AG04450 (cell line): ENCODE results near the gene COX17. TPM values are rescaled to one million over a fixed set of nuclear protein-coding genes. Genes with fewer than 3 reads are reported as not detected.

ENCODE experiments used
- CTCF ChIA-PET: fragments of 300-600, 350-600 bp; formaldehyde crosslinking; extraction: SDS; loops from one replicate; lab custom pipeline; 2022; ENCODE audit warnings: antibody characterized with exemption, inconsistent platforms; lab: Charles Lee
- POLR2A ChIA-PET: fragments of 350-600 bp; formaldehyde crosslinking; extraction: SDS; loops from one replicate; lab custom pipeline; 2021; ENCODE audit warnings: antibody characterized with exemption, inconsistent platforms; lab: Yijun Ruan, JAX
- DNase-seq: peaks from one replicate; pipeline ENCODE4 v3.0.0-alpha.2; 2011; ENCODE audit warnings: low read depth, low spot score
- H3K27ac ChIP-seq: one replicate; pipeline ENCODE4 v1.5.1; 2012; ENCODE audit warnings: low read depth, low read length, control low read depth
- H3K27me3 ChIP-seq: one replicate; pipeline ENCODE4 v1.6.0; 2012; ENCODE audit warnings: low read length; ENCODE audit not compliant: control insufficient read depth, insufficient read depth
- H3K4me3 ChIP-seq: 2 replicates; pipeline ENCODE4 v1.5.1; 2011; ENCODE audit warnings: mild to moderate bottlenecking, low read depth, low read length, control low read depth
- H3K9me3 ChIP-seq: 2 replicates; pipeline ENCODE4 v1.5.1; 2012; ENCODE audit warnings: low read length; ENCODE audit not compliant: control insufficient read depth, insufficient read depth
- polyA plus RNA-seq: library from polyadenylated mRNA; depleted of rRNA; stranded (reverse); fragments of >200 nt; gene quantifications from 2 replicates; pipeline ENCODE4 v1.2.3, GENCODE V29; 2011
- TF ChIP-seq, protein P1 (sequence below): IDR thresholded peaks from 2 replicates; pipeline ENCODE4 v1.5.1; 2011; ENCODE audit warnings: low read depth, low read length, control low read depth, inconsistent platforms

COX17 gene
- polyA plus RNA-seq, 1 experiment, result 19.2 TPM

GRCh38 chr3:119653876-119654275 is 23.3 kb downstream of the COX17 start:
- ChIA-PET CTCF (no interaction called here), POLR2A (no interaction called here)
- no peaks in the 10 kb centered on the region for H3K9me3 ChIP-seq
- H3K4me3 ChIP-seq, result no peak overlapping the region
- TF ChIP-seq, protein P1, sequence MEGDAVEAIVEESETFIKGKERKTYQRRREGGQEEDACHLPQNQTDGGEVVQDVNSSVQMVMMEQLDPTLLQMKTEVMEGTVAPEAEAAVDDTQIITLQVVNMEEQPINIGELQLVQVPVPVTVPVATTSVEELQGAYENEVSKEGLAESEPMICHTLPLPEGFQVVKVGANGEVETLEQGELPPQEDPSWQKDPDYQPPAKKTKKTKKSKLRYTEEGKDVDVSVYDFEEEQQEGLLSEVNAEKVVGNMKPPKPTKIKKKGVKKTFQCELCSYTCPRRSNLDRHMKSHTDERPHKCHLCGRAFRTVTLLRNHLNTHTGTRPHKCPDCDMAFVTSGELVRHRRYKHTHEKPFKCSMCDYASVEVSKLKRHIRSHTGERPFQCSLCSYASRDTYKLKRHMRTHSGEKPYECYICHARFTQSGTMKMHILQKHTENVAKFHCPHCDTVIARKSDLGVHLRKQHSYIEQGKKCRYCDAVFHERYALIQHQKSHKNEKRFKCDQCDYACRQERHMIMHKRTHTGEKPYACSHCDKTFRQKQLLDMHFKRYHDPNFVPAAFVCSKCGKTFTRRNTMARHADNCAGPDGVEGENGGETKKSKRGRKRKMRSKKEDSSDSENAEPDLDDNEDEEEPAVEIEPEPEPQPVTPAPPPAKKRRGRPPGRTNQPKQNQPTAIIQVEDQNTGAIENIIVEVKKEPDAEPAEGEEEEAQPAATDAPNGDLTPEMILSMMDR, result no peak
- peaks cover 7% of the 10 kb centered on the region for H3K27me3 ChIP-seq
- DNase-seq, result no peak
- H3K27ac ChIP-seq, result no peak overlapping the region

DNA sequence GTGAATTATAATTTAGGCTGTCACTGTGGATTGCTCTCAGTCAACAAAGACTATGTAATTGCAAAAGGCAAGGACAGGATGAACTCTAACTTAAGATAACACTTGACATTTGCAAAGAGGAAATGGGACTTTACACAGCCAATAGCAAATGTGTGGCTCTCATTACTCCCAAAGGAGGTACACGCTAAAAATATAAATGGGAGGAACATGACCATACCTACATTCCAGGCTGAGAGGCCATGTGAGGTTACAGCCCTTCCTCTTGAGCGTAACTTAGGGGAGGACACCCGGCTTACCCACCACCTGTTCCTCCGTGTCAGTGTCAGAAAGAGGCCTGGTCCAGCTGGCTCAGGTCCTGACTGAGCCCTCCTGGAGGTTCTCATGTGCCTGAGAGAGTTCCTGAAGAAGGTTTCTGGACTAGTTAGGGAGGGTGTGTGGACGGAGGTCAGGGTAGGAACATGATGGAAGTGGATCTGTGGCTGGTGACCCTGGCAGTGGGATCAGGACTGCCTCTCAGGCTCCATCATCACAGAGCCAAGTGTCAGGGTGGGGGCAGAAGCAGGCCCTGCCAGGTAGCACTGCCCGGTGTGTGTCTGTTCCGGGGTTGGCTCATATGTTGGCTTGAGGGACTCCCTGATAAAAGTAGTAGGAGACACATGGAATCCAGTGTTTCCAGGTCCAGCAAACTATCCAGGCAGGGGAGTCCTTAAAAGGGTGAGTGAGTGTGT is 24.7 kb downstream of the COX17 start:
- CTCF ChIA-PET, result no interaction called here

DNA sequence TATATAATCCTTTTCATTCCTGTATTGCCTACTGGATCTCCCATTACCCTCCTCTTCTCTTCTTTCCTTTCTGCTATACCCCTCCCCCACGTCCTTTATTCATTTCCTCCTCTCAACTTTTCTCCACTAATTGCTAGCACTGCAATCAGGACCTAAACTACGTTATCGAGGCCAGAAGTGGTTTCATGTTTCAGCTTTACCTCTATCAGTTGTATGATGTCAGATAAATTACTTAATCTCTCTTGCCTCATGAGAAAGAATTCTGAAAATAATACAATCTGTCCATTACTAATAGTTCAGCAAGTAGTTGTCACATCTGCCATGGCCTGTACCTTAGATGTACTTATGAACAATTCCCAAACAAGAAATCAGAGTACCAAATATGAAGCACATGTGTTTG is 27.4 kb downstream of the COX17 start:
- TF ChIP-seq, protein P1, result no peak
- no peaks in the 10 kb centered on the region for H3K9me3 ChIP-seq
- POLR2A ChIA-PET, result no interaction called here
- CTCF ChIA-PET, result interaction anchor here (0.6 kb wide), 1 partner anchor 142 kb away, joined by 3 read pairs; no protein-coding TSS in a partner anchor
- H3K27ac ChIP-seq, result no peak overlapping the region
- no peaks in the 10 kb centered on the region for H3K27me3 ChIP-seq
- no peak overlapping the region for H3K4me3 ChIP-seq
- no peak for DNase-seq

More for the DNA sequence above, 24.7 kb downstream of the COX17 start:
- Histone ChIP-seq H3K27ac (no peak overlapping the region), H3K27me3 (peaks cover 4% of the 10 kb centered on the region), H3K9me3 (no peaks in the 10 kb centered on the region), H3K4me3 (no peak overlapping the region)
- TF ChIP-seq, protein P1, result no peak
- POLR2A ChIA-PET, result no interaction called here
- DNase-seq, result no peak

DNA sequence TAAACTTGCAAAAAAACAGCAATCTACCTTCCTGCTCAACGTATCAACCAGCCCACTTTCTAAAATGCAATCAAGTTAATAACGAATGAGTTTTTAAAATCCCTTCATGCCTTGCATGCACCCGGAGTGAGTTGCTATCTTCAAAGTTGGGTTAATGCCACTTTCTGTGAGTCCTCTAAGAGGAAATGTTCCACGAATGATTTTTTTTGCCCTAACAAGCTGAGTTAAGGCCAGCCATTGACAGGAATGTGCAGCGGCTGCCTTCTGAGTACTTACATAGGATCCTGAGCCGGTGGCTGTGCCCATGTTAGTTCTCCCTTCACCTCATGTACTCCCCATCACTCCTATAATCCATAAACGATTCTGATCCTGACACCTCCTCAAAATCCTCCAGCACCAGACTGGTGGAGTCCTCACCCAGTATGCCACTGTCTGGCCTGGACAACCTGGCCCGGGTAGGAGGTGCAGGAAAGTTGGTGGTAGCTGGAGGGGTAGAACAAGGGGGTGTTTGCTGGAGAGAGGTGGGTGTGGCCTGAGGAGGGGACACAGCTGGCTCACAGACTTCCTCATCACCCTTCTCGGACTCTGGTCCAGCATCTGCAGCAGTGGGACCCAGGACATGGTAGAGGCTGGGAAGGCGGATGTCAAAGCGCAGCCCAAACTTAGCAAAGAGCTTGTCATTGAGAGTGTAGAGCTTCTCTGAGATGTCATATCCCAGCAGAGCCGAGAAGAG is 29.2 kb downstream of the COX17 start:
- H3K27me3 ChIP-seq, result no peaks in the 10 kb centered on the region
- TF ChIP-seq, protein P1, result no peak
- DNase-seq, result no peak
- H3K27ac ChIP-seq, result no peak overlapping the region
- CTCF ChIA-PET, result no interaction called here
- H3K9me3 ChIP-seq, result no peaks in the 10 kb centered on the region
- POLR2A ChIA-PET, result no interaction called here
- no peak overlapping the region for H3K4me3 ChIP-seq

DNA sequence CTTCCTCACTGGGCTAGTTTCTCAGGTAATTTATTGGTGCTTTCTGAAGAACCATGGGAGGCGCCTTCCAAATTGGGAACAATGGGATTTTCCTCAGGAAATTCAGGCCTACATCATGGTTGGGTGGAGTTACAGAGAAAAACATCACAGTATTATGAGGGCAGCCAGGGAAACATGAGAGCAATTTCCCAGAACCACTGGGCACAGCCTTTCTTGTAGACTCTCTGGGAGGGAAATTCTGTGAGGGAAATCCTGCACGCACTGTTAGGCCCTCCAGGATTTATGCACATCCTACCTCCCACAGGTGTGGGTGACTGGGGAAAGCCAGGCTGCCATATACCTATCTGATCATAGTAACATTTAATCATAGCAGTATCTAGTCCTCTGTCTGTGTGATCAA is 30.0 kb downstream of the COX17 start:
- CTCF ChIA-PET, result no interaction called here
- DNase-seq, result no peak
- H3K27ac ChIP-seq, result no peak overlapping the region
- POLR2A ChIA-PET, result no interaction called here
- no peaks in the 10 kb centered on the region for H3K27me3 ChIP-seq
- TF ChIP-seq, protein P1, result no peak
- no peaks in the 10 kb centered on the region for H3K9me3 ChIP-seq
- H3K4me3 ChIP-seq, result no peak overlapping the region
